H9 (cell line): Measurements from ENCODE around the gene DIS3L2. TPM values are rescaled to one million over a fixed set of nuclear protein-coding genes. Genes with fewer than 3 reads are reported as not detected.

Experiments used
- DNase-seq: peaks from one replicate; pipeline ENCODE4 v3.0.0-alpha.2; 2017
- H2AFZ ChIP-seq: one replicate; pipeline ENCODE4 v1.6.1; 2013; ENCODE audit warnings: mild to moderate bottlenecking, low read length, control low read depth, moderate library complexity
- H2AK5ac ChIP-seq: 2 replicates; pipeline ENCODE4 v1.6.1; 2013; ENCODE audit warnings: low read length, control low read depth, mixed read lengths; ENCODE audit not compliant: insufficient read length
- H2BK120ac ChIP-seq: one replicate; pipeline ENCODE4 v1.6.1; 2013; ENCODE audit warnings: low read depth, mild to moderate bottlenecking, low read length, control low read depth, inconsistent platforms; ENCODE audit not compliant: poor library complexity, severe bottlenecking
- H2BK12ac ChIP-seq: 2 replicates; pipeline ENCODE4 v1.6.1; 2013; ENCODE audit warnings: low read length, control low read depth, mixed read lengths, low read depth; ENCODE audit not compliant: insufficient read length
- H2BK15ac ChIP-seq: 2 replicates; pipeline ENCODE4 v1.6.1; 2013; ENCODE audit warnings: low read depth, low read length, control low read depth
- H2BK20ac ChIP-seq: one replicate; pipeline ENCODE4 v1.6.1; 2013; ENCODE audit warnings: low read depth, mild to moderate bottlenecking, low read length, control low read depth, inconsistent platforms; ENCODE audit not compliant: poor library complexity, severe bottlenecking
- H2BK5ac ChIP-seq: 2 replicates; pipeline ENCODE4 v1.6.1; 2013; ENCODE audit warnings: low read length, control low read depth, mixed read lengths; ENCODE audit not compliant: insufficient read length
- H3K14ac ChIP-seq: 2 replicates; pipeline ENCODE4 v1.6.1; 2013; ENCODE audit warnings: low read length, control low read depth; ENCODE audit not compliant: insufficient read depth
- H3K18ac ChIP-seq: 2 replicates; pipeline ENCODE4 v1.6.1; 2013; ENCODE audit warnings: low read depth, mild to moderate bottlenecking, mixed read lengths, low read length, control low read depth; ENCODE audit not compliant: insufficient read length
- H3K23ac ChIP-seq: 2 replicates; pipeline ENCODE4 v1.6.1; 2013; ENCODE audit warnings: low read length, control low read depth, mixed read lengths, low read depth; ENCODE audit not compliant: insufficient read length
- H3K23me2 ChIP-seq: 2 replicates; pipeline ENCODE4 v1.6.1; 2013; ENCODE audit warnings: low read depth, mild to moderate bottlenecking, mixed read lengths, low read length, control low read depth; ENCODE audit not compliant: insufficient read length, poor library complexity, severe bottlenecking
- H3K27ac ChIP-seq: 2 replicates; pipeline ENCODE4 v1.5.1; 2013; ENCODE audit warnings: low read length, control low read depth, mixed read lengths, low read depth; ENCODE audit not compliant: insufficient read length
- H3K27me3 ChIP-seq: 2 replicates; pipeline ENCODE4 v1.6.1; 2013; ENCODE audit warnings: low read length, control low read depth, inconsistent platforms; ENCODE audit not compliant: insufficient read depth
- H3K4ac ChIP-seq: 2 replicates; pipeline ENCODE4 v1.6.1; 2013; ENCODE audit warnings: low read depth, mild to moderate bottlenecking, control low read depth, inconsistent platforms, low read length, moderate library complexity
- H3K4me1 ChIP-seq: 2 replicates; pipeline ENCODE4 v1.6.1; 2013; ENCODE audit warnings: low read length, control low read depth, inconsistent platforms; ENCODE audit not compliant: insufficient read depth
- H3K4me2 ChIP-seq: 2 replicates; pipeline ENCODE4 v1.6.1; 2013; ENCODE audit warnings: low read length, control low read depth, mixed read lengths; ENCODE audit not compliant: insufficient read length, insufficient read depth
- H3K56ac ChIP-seq: 2 replicates; pipeline ENCODE4 v1.6.1; 2013; ENCODE audit warnings: low read depth, mild to moderate bottlenecking, mixed read lengths, low read length, control low read depth; ENCODE audit not compliant: insufficient read length
- H3K79me1 ChIP-seq: 2 replicates; pipeline ENCODE4 v1.6.1; 2013; ENCODE audit warnings: low read depth, mild to moderate bottlenecking, moderate library complexity, low read length, control low read depth, inconsistent platforms; ENCODE audit not compliant: insufficient read depth, poor library complexity, severe bottlenecking
- H3K79me2 ChIP-seq: 2 replicates; pipeline ENCODE4 v1.6.1; 2013; ENCODE audit warnings: low read length, control low read depth, inconsistent platforms; ENCODE audit not compliant: insufficient read depth
- H3K9ac ChIP-seq: 2 replicates; pipeline ENCODE4 v1.6.1; 2013; ENCODE audit warnings: low read length, control low read depth, mixed read lengths; ENCODE audit not compliant: insufficient read length; ENCODE audit errors: extremely low read depth
- H3K9me3 ChIP-seq: one replicate; pipeline ENCODE4 v1.6.1; 2013; ENCODE audit warnings: low read depth, low read length, inconsistent platforms; ENCODE audit not compliant: control insufficient read depth
- H3T11ph ChIP-seq: one replicate; pipeline ENCODE4 v1.6.1; 2013; ENCODE audit warnings: mild to moderate bottlenecking, low read length, control low read depth, inconsistent platforms
- H4K20me1 ChIP-seq: one replicate; pipeline ENCODE4 v1.6.1; 2013; ENCODE audit not compliant: control insufficient read depth, insufficient read length, insufficient read depth
- H4K5ac ChIP-seq: 2 replicates; pipeline ENCODE4 v1.6.1; 2013; ENCODE audit warnings: low read depth, mild to moderate bottlenecking, mixed read lengths, low read length, control low read depth; ENCODE audit not compliant: insufficient read length
- H4K8ac ChIP-seq: replicated peaks from 2 replicates; pipeline ENCODE4 v1.6.1; 2013; ENCODE audit warnings: low read length, control low read depth, mixed read lengths, low read depth; ENCODE audit not compliant: insufficient read length
- H4K91ac ChIP-seq: 2 replicates; pipeline ENCODE4 v1.6.1; 2013; ENCODE audit warnings: low read depth, mild to moderate bottlenecking, moderate library complexity, mixed read lengths, low read length, control low read depth; ENCODE audit not compliant: insufficient read length
- H3K27ac Mint-ChIP-seq, 3 experiments: 2 replicates in 2 of 3; 3 replicates in 1 of 3; pipeline ENCODE4 v1.8.0; 2020 to 2021; ENCODE audit warnings: mixed read lengths in 3 of 3, mild to moderate bottlenecking in 1 of 3, moderate library complexity in 1 of 3
- H3K27me3 Mint-ChIP-seq: 2 replicates; pipeline ENCODE4 v1.8.0; 2021; ENCODE audit warnings: low read depth, mild to moderate bottlenecking, moderate library complexity, mixed read lengths
- H3K36me3 Mint-ChIP-seq, 3 experiments: 2 replicates in 2 of 3; 3 replicates in 1 of 3; pipeline ENCODE4 v1.8.0; 2020 to 2021; ENCODE audit warnings: low read depth in 3 of 3, mixed read lengths in 3 of 3; ENCODE audit not compliant: insufficient read depth in 1 of 3
- H3K4me1 Mint-ChIP-seq, 2 experiments: 2 replicates each; pipeline ENCODE4 v1.8.0; 2020; ENCODE audit warnings: mixed read lengths in 2 of 2
- H3K4me3 Mint-ChIP-seq, 2 experiments: 2 replicates in 1 of 2; 3 replicates in 1 of 2; pipeline ENCODE4 v1.8.0; 2020 to 2021; ENCODE audit warnings: mild to moderate bottlenecking in 2 of 2, mixed read lengths in 2 of 2, moderate library complexity in 1 of 2
- H3K9me3 Mint-ChIP-seq, 2 experiments: 2 replicates in 1 of 2; 3 replicates in 1 of 2; pipeline ENCODE4 v1.8.0; 2020; ENCODE audit warnings: mild to moderate bottlenecking in 2 of 2, mixed read lengths in 2 of 2, moderate library complexity in 1 of 2
- CTCF ChIP-seq: fragments of 200-600 bp; sonication (generic); conservative IDR thresholded peaks from 3 replicates; pipeline ENCODE4 v1.8.0; 2021; ENCODE audit warnings: antibody characterized with exemption, mild to moderate bottlenecking
- WGBS: extraction: QIAGEN DNeasy Blood & Tissue Kit; methylation state at CpG from one replicate; pipeline ENCODE4 v1.1.7; 2013; ENCODE audit warnings: missing lambda C conversion rate, low lambda C conversion rate, mixed read lengths; ENCODE audit not compliant: insufficient read length; ENCODE audit errors: extremely low coverage; 5-methylcytosine and 5-hydroxymethylcytosine counted together
- total RNA-seq: library from RNA; stranded (reverse); gene quantifications from 2 replicates; pipeline ENCODE4 v1.2.1, GENCODE V29; 2021

The DIS3L2 gene
- total RNA-seq, 1 experiment from 2014 or later: 28.1 TPM

- Histone ChIP-seq H3K4me2 (no peak overlapping the region), H3T11ph (no peak overlapping the region), H3K4me1 (no peaks in the 10 kb centered on the region), H3K14ac (no peak overlapping the region), H4K91ac (no peak overlapping the region), H3K27ac (no peak overlapping the region), H3K9ac (no peak overlapping the region), H3K79me2 (no peaks in the 10 kb centered on the region), H2BK12ac (no peak overlapping the region), H3K18ac (no peak overlapping the region), H3K9me3 (no peaks in the 10 kb centered on the region), H4K5ac (no peak overlapping the region), H2BK15ac (no peak overlapping the region), H2BK120ac (no peak overlapping the region), H3K4ac (no peak overlapping the region), H2AFZ (no peak overlapping the region), H4K20me1 (no peaks in the 10 kb centered on the region), H3K79me1 (no peaks in the 10 kb centered on the region), H3K23me2 (no peaks in the 10 kb centered on the region), H4K8ac (no peak overlapping the region), H2BK20ac (no peak overlapping the region), H3K23ac (no peak overlapping the region), H3K27me3 (no peaks in the 10 kb centered on the region; the same call in 1 of the 2 replicates), H3K56ac (no peak overlapping the region), H2BK5ac (no peak overlapping the region), H2AK5ac (no peak overlapping the region)
- no peaks in the 10 kb centered on the region for H3K4me1 Mint-ChIP-seq
- no peak overlapping the region for H3K4me3 Mint-ChIP-seq
- H3K36me3 Mint-ChIP-seq: peaks cover 4 to 12% (median 6%) of the 10 kb centered on the region in 3 experiments
- peaks cover 2 to 8% of the 10 kb centered on the region in 2 experiments; a peak in 2 of 5 replicates for H3K9me3 Mint-ChIP-seq
- TF ChIP-seq CTCF: no peak
- H3K27me3 Mint-ChIP-seq: no peaks in the 10 kb centered on the region
- DNase-seq: no peak
- H3K27ac Mint-ChIP-seq: no peak overlapping the region; a peak in 1 of 7 replicates
- no CpG with 5 or more reads among the region's 9 CpGs for WGBS
Observed at GRCh38 chr2:232282508-232283055, 321.1 kb downstream of the DIS3L2 start.
